ENCODE results near the gene SOX10. TPM values are rescaled to one million over a fixed set of nuclear protein-coding genes. Genes with fewer than 3 reads are reported as not detected.
A peak's percentile ranks its signal among the peaks of the same experiment; 100 is the strongest.
"Not testable (repeated sequence)": the region's sequence is repeated elsewhere in the genome, so short reads cannot be mapped to it uniquely, and the experiment has no call there.

The SOX10 gene
- total RNA-seq, 1 donor from 2014 or later: 5.9 TPM

GRCh38 chr22:37957232-37957631 lies 27.1 kb downstream of the SOX10 start:
- Mint-ChIP-seq H3K36me3 (peaks cover 23% of the 10 kb centered on the region), H3K4me3 (no peak overlapping the region), H3K27me3 (peaks cover 4% of the 10 kb centered on the region), H3K4me1 (ENCODE audit: unreplicated experiment) (peaks cover 21% of the 10 kb centered on the region), H3K9me3 (no peaks in the 10 kb centered on the region), H3K27ac (no peak overlapping the region)
- DNase-seq (ENCODE audit: extremely low spot score, unreplicated experiment): no peak
- no peak for TF ChIP-seq CTCF (conservative IDR thresholded peaks at IDR 0.05)

- H3K36me3 Mint-ChIP-seq: peaks cover 15% of the 10 kb centered on the region
- H3K27me3 Mint-ChIP-seq; DNase-seq (ENCODE audit: extremely low spot score, unreplicated experiment); H3K9me3 Mint-ChIP-seq; H3K27ac Mint-ChIP-seq; H3K4me3 Mint-ChIP-seq: not testable (repeated sequence)
- H3K4me1 Mint-ChIP-seq (ENCODE audit: unreplicated experiment): peaks cover 28% of the 10 kb centered on the region
Observed at GRCh38 chr22:37955825-37956397, 28.4 kb downstream of the SOX10 start.

- Mint-ChIP-seq H3K27me3 (peaks cover 4% of the 10 kb centered on the region), H3K4me1 (ENCODE audit: unreplicated experiment) (peaks cover 28% of the 10 kb centered on the region), H3K27ac (peak overlapping the region; percentile 94), H3K4me3 (peak overlapping the region; percentile 99), H3K36me3 (peaks cover 15% of the 10 kb centered on the region), H3K9me3 (no peaks in the 10 kb centered on the region)
- no peak for DNase-seq (ENCODE audit: extremely low spot score, unreplicated experiment)
- no peak for TF ChIP-seq CTCF (conservative IDR thresholded peaks at IDR 0.05)
Observed at GRCh38 chr22:37954686-37955085, 29.7 kb downstream of the SOX10 start.

GRCh38 chr22:37953437-37954179 lies 30.7 kb downstream of the SOX10 start, which contains the start of the genes C22orf23 and POLR2F:
C22orf23 (minus strand) TSS chr22:37953601; CDS start chr22:37953149, 452 bp downstream.
POLR2F (plus strand) TSS chr22:37953699; CDS start chr22:37953788, 89 bp downstream.
- H3K4me1 Mint-ChIP-seq (ENCODE audit: unreplicated experiment): peaks cover 28% of the 10 kb centered on the region
- peaks cover 4% of the 10 kb centered on the region for H3K27me3 Mint-ChIP-seq
- H3K4me3 Mint-ChIP-seq: peak within 1 kb of the TSS; percentile 99
- H3K27ac Mint-ChIP-seq: peak within 1 kb of the TSS; percentile 94
- peaks cover 8% of the 10 kb centered on the region for H3K36me3 Mint-ChIP-seq
- no peak for TF ChIP-seq CTCF (conservative IDR thresholded peaks at IDR 0.05)
- H3K9me3 Mint-ChIP-seq: no peaks in the 10 kb centered on the region
- DNase-seq (ENCODE audit: extremely low spot score, unreplicated experiment): peak; percentile 95

GRCh38 chr22:37953062-37953436 lies 31.3 kb downstream of the SOX10 start:
- H3K36me3 Mint-ChIP-seq: peaks cover 5% of the 10 kb centered on the region
- H3K27ac Mint-ChIP-seq: peak overlapping the region; percentile 94
- no peak for DNase-seq (ENCODE audit: extremely low spot score, unreplicated experiment)
- H3K9me3 Mint-ChIP-seq: no peaks in the 10 kb centered on the region
- peaks cover 28% of the 10 kb centered on the region for H3K4me1 Mint-ChIP-seq (ENCODE audit: unreplicated experiment)
- H3K27me3 Mint-ChIP-seq: peaks cover 4% of the 10 kb centered on the region
- H3K4me3 Mint-ChIP-seq: peak overlapping the region; percentile 99
- no peak for TF ChIP-seq CTCF (conservative IDR thresholded peaks at IDR 0.05)

- H3K4me1 Mint-ChIP-seq (ENCODE audit: unreplicated experiment): peaks cover 28% of the 10 kb centered on the region
- H3K27me3 Mint-ChIP-seq; DNase-seq (ENCODE audit: extremely low spot score, unreplicated experiment); H3K36me3 Mint-ChIP-seq; H3K9me3 Mint-ChIP-seq: not testable (repeated sequence)
- peak overlapping the region; percentile 99 for H3K4me3 Mint-ChIP-seq
- H3K27ac Mint-ChIP-seq: peak overlapping the region; percentile 94
Observed at GRCh38 chr22:37952629-37953028, 31.7 kb downstream of the SOX10 start.
